Liver (tissue), 9 donors: ENCODE measurements around the gene FAM171A1. TPM values are rescaled to one million over a fixed set of nuclear protein-coding genes. Genes with fewer than 3 reads are reported as not detected.

Experiments used
- DNase-seq: peaks from one replicate; pipeline ENCODE4 v3.0.0-alpha.2; 2017; ENCODE audit warnings: low spot score
- H3K27ac ChIP-seq, 2 donors: one replicate each; pipeline ENCODE4 v1.7.0; 2013; ENCODE audit warnings: inconsistent platforms in 2 of 2, low read length in 2 of 2, control low read depth in 1 of 2, low read depth in 1 of 2, mild to moderate bottlenecking in 1 of 2
- H3K27me3 ChIP-seq, 4 donors: one replicate each; pipeline versions ENCODE4 v1.6.1 to v1.7.0; 2013; ENCODE audit warnings: low read length in 3 of 4, inconsistent platforms in 1 of 4, mild to moderate bottlenecking in 1 of 4, moderate library complexity in 1 of 4; ENCODE audit not compliant: control insufficient read depth in 4 of 4, insufficient read depth in 4 of 4
- H3K36me3 ChIP-seq, 4 donors: one replicate each; pipeline versions ENCODE4 v1.6.1 to v1.7.0; 2013; ENCODE audit warnings: low read length in 3 of 4, mild to moderate bottlenecking in 3 of 4, low read depth in 1 of 4, moderate library complexity in 1 of 4; ENCODE audit not compliant: control insufficient read depth in 4 of 4, insufficient read depth in 3 of 4
- H3K4me1 ChIP-seq, 4 donors: one replicate each; pipeline versions ENCODE4 v1.6.1 to v1.7.0; 2013; ENCODE audit warnings: low read length in 3 of 4, mild to moderate bottlenecking in 3 of 4, moderate library complexity in 1 of 4; ENCODE audit not compliant: control insufficient read depth in 4 of 4, insufficient read depth in 4 of 4
- H3K4me3 ChIP-seq, 3 donors: one replicate each; pipeline versions ENCODE4 v1.6.1 to v1.7.0; 2013; ENCODE audit warnings: low read length in 3 of 3, control low read depth in 1 of 3, low read depth in 1 of 3, mild to moderate bottlenecking in 1 of 3
- H3K9ac ChIP-seq, 2 donors: one replicate each; pipeline ENCODE4 v1.7.0; 2013; ENCODE audit warnings: low read length in 2 of 2, mild to moderate bottlenecking in 2 of 2, moderate library complexity in 2 of 2, control low read depth in 1 of 2, low read depth in 1 of 2
- H3K9me3 ChIP-seq, 4 donors: one replicate each; pipeline versions ENCODE4 v1.6.1 to v1.7.0; 2013; ENCODE audit warnings: low read length in 3 of 4; ENCODE audit not compliant: control insufficient read depth in 4 of 4
- ATF3 ChIP-seq: IDR thresholded peaks from 2 replicates; pipeline ENCODE4 v1.6.1; 2016; ENCODE audit warnings: antibody characterized with exemption
- CTCF ChIP-seq: fragments of 150-350 bp; IDR thresholded peaks from 2 replicates; pipeline ENCODE4 v1.5.1; 2017; ENCODE audit warnings: improper control_type of control experiment, low read depth, low read length; ENCODE audit not compliant: missing input control
- EGR1 ChIP-seq, 2 donors: IDR thresholded peaks; 2 replicates each; pipeline ENCODE4 v1.6.1; 2016 to 2018; ENCODE audit warnings: antibody characterized with exemption in 2 of 2, low read depth in 2 of 2
- FOXA1 ChIP-seq: IDR thresholded peaks from 2 replicates; pipeline ENCODE4 v1.6.1; 2016; ENCODE audit warnings: antibody characterized with exemption
- FOXA2 ChIP-seq: IDR thresholded peaks from 2 replicates; pipeline ENCODE4 v1.6.1; 2016; ENCODE audit warnings: antibody characterized with exemption
- GABPA ChIP-seq, 2 donors: IDR thresholded peaks in 1 of 2; conservative IDR thresholded peaks in 1 of 2; 2 replicates each; pipeline ENCODE4 v1.6.1; 2016; ENCODE audit warnings: antibody characterized with exemption in 2 of 2, mild to moderate bottlenecking in 1 of 2, moderate library complexity in 1 of 2
- HNF4G ChIP-seq: IDR thresholded peaks from 2 replicates; pipeline ENCODE4 v1.6.1; 2016; ENCODE audit warnings: antibody characterized with exemption
- JUND ChIP-seq, 2 donors: IDR thresholded peaks; 2 replicates each; pipeline ENCODE4 v1.6.1; 2016; ENCODE audit warnings: antibody characterized with exemption in 2 of 2
- MAX ChIP-seq: IDR thresholded peaks from 2 replicates; pipeline ENCODE4 v1.6.1; 2016; ENCODE audit warnings: antibody characterized with exemption
- NR2F2 ChIP-seq: IDR thresholded peaks from 2 replicates; pipeline ENCODE4 v1.6.1; 2016; ENCODE audit warnings: antibody characterized with exemption
- RAD21 ChIP-seq, 2 donors: IDR thresholded peaks; 2 replicates each; pipeline ENCODE4 v1.6.1; 2016; ENCODE audit warnings: antibody characterized with exemption in 2 of 2, mild to moderate bottlenecking in 2 of 2
- REST ChIP-seq: IDR thresholded peaks from 2 replicates; pipeline ENCODE4 v1.6.1; 2016; ENCODE audit warnings: antibody characterized with exemption, mild to moderate bottlenecking
- RXRA ChIP-seq, 2 donors: IDR thresholded peaks; 2 replicates each; pipeline ENCODE4 v1.6.1; 2017 to 2018; ENCODE audit warnings: antibody characterized with exemption in 2 of 2, mild to moderate bottlenecking in 1 of 2
- TAF1 ChIP-seq: conservative IDR thresholded peaks from 2 replicates; pipeline ENCODE4 v1.6.1; 2016; ENCODE audit warnings: antibody characterized with exemption, mild to moderate bottlenecking
- YY1 ChIP-seq: IDR thresholded peaks from 2 replicates; pipeline ENCODE4 v1.6.1; 2016; ENCODE audit warnings: antibody characterized with exemption, mild to moderate bottlenecking
- WGBS: extraction: QIAGEN DNeasy Blood & Tissue Kit; methylation state at CpG from one replicate; pipeline ENCODE4 v1.1.7; 2013; 5-methylcytosine and 5-hydroxymethylcytosine counted together
- polyA plus RNA-seq, 2 donors: library from polyadenylated mRNA; stranded (reverse) in 1 of 2; unstranded in 1 of 2; fragments of 200-250 nt in 1 of 2; fragments of >200 nt in 1 of 2; fragmentation: Nextera tagmentation in 1 of 2; extraction: Ambion mirVana in 1 of 2; gene quantifications; one replicate each; pipeline versions ENCODE4 v1.2.1 to v1.2.3, GENCODE V29; 2013 to 2015
- total RNA-seq, 2 donors: library from RNA; depleted of rRNA; stranded (reverse); fragments of >200 nt; gene quantifications; one replicate each; pipeline ENCODE4 v1.2.3, GENCODE V29; 2014
- donor health status: healthy.
- donor health status: healthy.
- donor health status: healthy.
- donor health status: healthy.
- donor health status: healthy.

The FAM171A1 gene
- total and polyA plus RNA-seq, 4 donors: 2.5 to 10.2 (median 7.7) TPM

- TF ChIP-seq REST: no peak
- no peak for TF ChIP-seq HNF4G
- TF ChIP-seq NR2F2: no peak
- no peak for TF ChIP-seq RXRA (IDR thresholded peaks at IDR 0.05)
These were observed 54.9 kb downstream of the FAM171A1 start (continued) for GRCh38 chr10:15316145-15316544.

GRCh38 chr10:15315286-15315685, 55.8 kb downstream of the FAM171A1 start:
- Histone ChIP-seq H3K27me3 (no peaks in the 10 kb centered on the region), H3K36me3 (no peaks in the 10 kb centered on the region), H3K27ac (no peak overlapping the region), H3K9ac (no peak overlapping the region), H3K9me3 (no peaks in the 10 kb centered on the region), H3K4me1 (peaks cover 0 to 5% (median 1%) of the 10 kb centered on the region in 4 donors), H3K4me3 (no peak overlapping the region)
- TF ChIP-seq RAD21 (IDR thresholded peaks at IDR 0.05) (no peak), YY1 (no peak), RXRA (IDR thresholded peaks at IDR 0.05) (no peak)
- WGBS: 92% methylated on average over 8 of the region's 8 CpGs
- no peak for DNase-seq

GRCh38 chr10:15314482-15315045, 56.5 kb downstream of the FAM171A1 start:
- Histone ChIP-seq H3K9me3 (no peaks in the 10 kb centered on the region), H3K4me3 (no peak overlapping the region), H3K27ac (peak overlapping the region in 1 of 2 donors; percentile 11), H3K4me1 (peaks cover 0 to 8% (median 6%) of the 10 kb centered on the region in 4 donors), H3K27me3 (no peaks in the 10 kb centered on the region), H3K36me3 (no peaks in the 10 kb centered on the region), H3K9ac (no peak overlapping the region)
- no peak for DNase-seq
- WGBS: 82% methylated on average over 17 of the region's 17 CpGs
- TF ChIP-seq RAD21 (IDR thresholded peaks at IDR 0.05) (no peak), YY1 (no peak), FOXA1 (no peak), HNF4G (no peak), GABPA (IDR thresholded peaks at IDR 0.05 in 1 of 2, conservative IDR thresholded peaks at IDR 0.05 in 1 of 2) (no peak), JUND (IDR thresholded peaks at IDR 0.05) (no peak), MAX (no peak), EGR1 (IDR thresholded peaks at IDR 0.05; ENCODE audit: low read depth in 2 of 2) (no peak), ATF3 (no peak), RXRA (IDR thresholded peaks at IDR 0.05) (no peak), CTCF (no peak), NR2F2 (no peak), REST (no peak), TAF1 (no peak), FOXA2 (no peak)
